RWPE2 (cell line): ENCODE results near the gene CALHM1.

Experiments
- ATAC-seq: fragments of 200-7000 bp; cut with Tn5 transposase; 3 replicates; pipeline ENCODE4 v1.9.1; 2021; ENCODE audit warnings: low read depth
- DNase-seq: peaks from one replicate; pipeline ENCODE4 v3.0.0-alpha.2; 2020; ENCODE audit warnings: low spot score
- H3K27ac ChIP-seq: fragments of 450-650 bp; 2 replicates; pipeline ENCODE4 v1.5.1; 2017; ENCODE audit warnings: mild to moderate bottlenecking; ENCODE audit not compliant: poor library complexity, severe bottlenecking
- H3K27me3 ChIP-seq: fragments of 250-450 bp; sonication (Bioruptor Pico); 2 replicates; pipeline ENCODE4 v1.5.1; 2021; ENCODE audit warnings: mild to moderate bottlenecking, moderate library complexity; ENCODE audit not compliant: insufficient read depth, poor library complexity, severe bottlenecking
- H3K36me3 ChIP-seq: fragments of 250-450 bp; sonication (Bioruptor Pico); 2 replicates; pipeline ENCODE4 v1.5.1; 2020; ENCODE audit warnings: low read depth, mild to moderate bottlenecking, moderate library complexity
- H3K4me1 ChIP-seq: fragments of 250-450 bp; sonication (Bioruptor Pico); 2 replicates; pipeline ENCODE4 v1.5.1; 2021; ENCODE audit warnings: mild to moderate bottlenecking, moderate library complexity; ENCODE audit not compliant: insufficient read depth, poor library complexity, severe bottlenecking
- H3K4me3 ChIP-seq: fragments of 250-450 bp; sonication (Bioruptor Pico); 2 replicates; pipeline ENCODE4 v1.5.1; 2021; ENCODE audit warnings: mild to moderate bottlenecking, moderate library complexity; ENCODE audit not compliant: severe bottlenecking
- H3K9me3 ChIP-seq: fragments of 250-450 bp; sonication (Bioruptor Pico); 2 replicates; pipeline ENCODE4 v1.5.1; 2021; ENCODE audit warnings: mild to moderate bottlenecking, moderate library complexity; ENCODE audit not compliant: severe bottlenecking
- TF ChIP-seq, protein P1 (sequence below): fragments of 450-650 bp; IDR thresholded peaks from one replicate; pipeline ENCODE4 v1.5.1; 2017; ENCODE audit warnings: mild to moderate bottlenecking, moderate library complexity; ENCODE audit not compliant: poor library complexity, severe bottlenecking

CALHM1 gene

GRCh38 chr10:103454026-103454425 is 4.7 kb downstream of the CALHM1 start:
- Histone ChIP-seq H3K4me1 (peaks cover 6% of the 10 kb centered on the region), H3K4me3 (no peak overlapping the region), H3K9me3 (no peaks in the 10 kb centered on the region), H3K27me3 (no peaks in the 10 kb centered on the region), H3K27ac (no peak overlapping the region), H3K36me3 (no peaks in the 10 kb centered on the region)
- TF ChIP-seq, protein P1, sequence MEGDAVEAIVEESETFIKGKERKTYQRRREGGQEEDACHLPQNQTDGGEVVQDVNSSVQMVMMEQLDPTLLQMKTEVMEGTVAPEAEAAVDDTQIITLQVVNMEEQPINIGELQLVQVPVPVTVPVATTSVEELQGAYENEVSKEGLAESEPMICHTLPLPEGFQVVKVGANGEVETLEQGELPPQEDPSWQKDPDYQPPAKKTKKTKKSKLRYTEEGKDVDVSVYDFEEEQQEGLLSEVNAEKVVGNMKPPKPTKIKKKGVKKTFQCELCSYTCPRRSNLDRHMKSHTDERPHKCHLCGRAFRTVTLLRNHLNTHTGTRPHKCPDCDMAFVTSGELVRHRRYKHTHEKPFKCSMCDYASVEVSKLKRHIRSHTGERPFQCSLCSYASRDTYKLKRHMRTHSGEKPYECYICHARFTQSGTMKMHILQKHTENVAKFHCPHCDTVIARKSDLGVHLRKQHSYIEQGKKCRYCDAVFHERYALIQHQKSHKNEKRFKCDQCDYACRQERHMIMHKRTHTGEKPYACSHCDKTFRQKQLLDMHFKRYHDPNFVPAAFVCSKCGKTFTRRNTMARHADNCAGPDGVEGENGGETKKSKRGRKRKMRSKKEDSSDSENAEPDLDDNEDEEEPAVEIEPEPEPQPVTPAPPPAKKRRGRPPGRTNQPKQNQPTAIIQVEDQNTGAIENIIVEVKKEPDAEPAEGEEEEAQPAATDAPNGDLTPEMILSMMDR, result no peak
- no peak for ATAC-seq
- no peak for DNase-seq

DNA sequence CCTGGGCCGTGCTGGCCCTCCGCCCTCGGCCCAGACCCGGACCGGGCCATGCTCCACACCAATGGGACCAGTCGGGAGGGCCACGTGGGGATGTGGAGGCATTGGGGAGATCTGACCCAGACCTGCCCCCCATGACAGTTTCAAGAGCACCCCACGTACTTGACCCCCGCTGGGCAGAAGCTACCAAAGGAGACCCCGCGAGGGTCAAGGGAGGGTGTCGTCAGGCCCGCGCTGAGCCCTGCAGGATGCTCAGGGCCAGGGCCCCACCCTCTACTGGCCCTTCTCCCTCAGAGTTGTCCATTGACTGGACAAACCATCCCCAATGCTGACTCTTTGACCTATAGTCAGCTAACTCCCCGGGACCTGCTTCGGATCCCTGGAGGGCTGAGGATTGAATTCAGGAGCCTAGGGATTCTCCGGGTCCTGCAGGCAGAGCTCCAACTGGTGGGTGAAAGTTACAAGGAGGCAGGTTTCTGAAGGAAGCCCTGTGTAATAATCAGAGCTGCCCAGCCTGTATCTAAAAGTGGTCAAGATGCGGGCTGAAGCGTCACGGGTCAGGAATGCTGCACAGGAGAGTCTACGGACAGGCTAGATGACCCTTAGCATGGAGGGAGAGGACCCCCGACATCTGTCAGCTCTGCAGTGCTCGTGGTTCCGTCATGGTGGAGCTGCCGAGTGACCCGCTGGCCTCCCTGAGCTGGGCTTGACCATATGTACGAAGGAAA is 6.0 kb downstream of the CALHM1 start:
- H3K4me1 ChIP-seq, result peaks cover 8% of the 10 kb centered on the region
- H3K27ac ChIP-seq, result no peak overlapping the region
- TF ChIP-seq, protein P1, result no peak
- H3K4me3 ChIP-seq, result peak overlapping the region; percentile 26
- no peaks in the 10 kb centered on the region for H3K9me3 ChIP-seq
- no peak for DNase-seq
- no peak for ATAC-seq
- no peaks in the 10 kb centered on the region for H3K27me3 ChIP-seq
- no peaks in the 10 kb centered on the region for H3K36me3 ChIP-seq

GRCh38 chr10:103451831-103452505 is 6.7 kb downstream of the CALHM1 start, which contains the start of gene CALHM2:
Gene CALHM2, minus strand, starts transcription at chr10:103452370. Its CDS starts 2,429 bp downstream, at chr10:103449941.
- ATAC-seq (peak; percentile 53), DNase-seq (no peak)
- no peaks in the 10 kb centered on the region for H3K27me3 ChIP-seq
- peak within 1 kb of the TSS; percentile 26 for H3K4me3 ChIP-seq
- peak within 1 kb of the TSS; percentile 37 for H3K27ac ChIP-seq
- no peaks in the 10 kb centered on the region for H3K36me3 ChIP-seq
- TF ChIP-seq, protein P1, result no peak
- peaks cover 8% of the 10 kb centered on the region for H3K4me1 ChIP-seq
- no peaks in the 10 kb centered on the region for H3K9me3 ChIP-seq

GRCh38 chr10:103451091-103451813 is 7.4 kb downstream of the CALHM1 start:
- no peaks in the 10 kb centered on the region for H3K9me3 ChIP-seq
- H3K4me1 ChIP-seq, result peaks cover 8% of the 10 kb centered on the region
- no peak for DNase-seq
- H3K27me3 ChIP-seq, result no peaks in the 10 kb centered on the region
- peak overlapping the region; percentile 26 for H3K4me3 ChIP-seq
- peaks cover 4% of the 10 kb centered on the region; the same call in 1 of the 2 replicates for H3K36me3 ChIP-seq
- H3K27ac ChIP-seq, result peak overlapping the region; percentile 37
- TF ChIP-seq, protein P1, result no peak
- ATAC-seq, result peak; percentile 31
